Glomerular endothelial cell (primary cell): ENCODE results near the gene GMPR. TPM values are rescaled to one million over a fixed set of nuclear protein-coding genes. Genes with fewer than 3 reads are reported as not detected.

Experiments
- DNase-seq: peaks from one replicate; pipeline ENCODE4 v3.0.0-alpha.2; 2011; ENCODE audit warnings: low read depth, low spot score; ENCODE audit errors: extremely low read depth
- total RNA-seq: library from RNA; depleted of rRNA; stranded (reverse); fragments of >200 nt; gene quantifications from 2 replicates; pipeline ENCODE4 v1.2.3, GENCODE V29; 2015

Gene GMPR
- total RNA-seq, 1 donor from 2014 or later: 28.8 TPM

DNA sequence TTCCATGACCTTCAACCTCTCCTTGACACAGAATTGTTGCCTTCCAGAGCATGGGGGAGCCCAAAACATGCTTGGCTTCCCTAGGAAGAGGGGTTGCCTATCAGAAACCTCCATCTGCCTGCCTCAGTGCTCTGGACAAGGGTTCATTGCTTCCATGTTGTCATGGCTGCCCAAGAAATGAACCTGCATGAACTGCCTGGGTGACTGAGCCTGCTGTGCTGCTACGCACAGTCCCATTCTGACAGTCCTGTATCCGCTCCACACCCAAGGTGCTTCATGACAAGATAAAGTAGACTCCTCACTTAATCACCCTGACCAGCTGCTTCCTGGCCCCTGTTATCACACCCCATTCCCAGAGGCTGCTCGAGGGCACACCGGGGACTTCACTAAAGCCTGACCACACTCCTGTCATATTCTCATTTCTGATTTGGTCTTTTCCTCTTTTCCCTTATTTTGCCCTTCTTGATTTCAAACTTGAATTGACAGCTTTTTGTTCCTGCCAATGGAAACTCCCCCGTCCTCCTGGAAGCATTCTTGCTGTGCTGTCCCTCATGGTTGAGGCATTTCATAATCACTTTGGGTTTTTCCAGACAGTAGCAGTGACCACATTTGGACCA is 31.9 kb downstream of the GMPR start:
- DNase-seq: no peak

- no peak for DNase-seq
Measured at GRCh38 chr6:16271428-16271827, 33.0 kb downstream of the GMPR start.

GRCh38 chr6:16272201-16272600 is 33.8 kb downstream of the GMPR start:
- no peak for DNase-seq

GRCh38 chr6:16273256-16273655 is 34.9 kb downstream of the GMPR start:
- no peak for DNase-seq

DNA sequence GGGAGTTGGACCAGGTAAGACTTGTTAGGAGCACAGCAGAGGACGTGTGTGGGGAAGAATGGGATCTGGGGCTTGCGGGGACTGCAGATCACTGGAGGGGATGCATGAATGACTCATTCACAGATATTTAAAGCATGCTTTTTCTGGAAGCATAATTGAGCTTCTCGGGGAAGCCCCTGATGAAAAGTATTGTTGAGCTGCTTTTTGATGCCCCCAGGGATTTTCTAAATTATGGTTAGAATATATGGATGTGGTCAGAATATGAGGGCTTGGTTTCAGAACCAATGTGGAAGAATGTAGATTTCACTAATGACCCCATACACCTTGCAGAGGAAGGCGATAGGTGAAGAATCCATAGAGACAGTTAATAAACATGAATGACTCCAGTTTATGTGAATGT is 36.1 kb downstream of the GMPR start:
- DNase-seq: no peak

DNA sequence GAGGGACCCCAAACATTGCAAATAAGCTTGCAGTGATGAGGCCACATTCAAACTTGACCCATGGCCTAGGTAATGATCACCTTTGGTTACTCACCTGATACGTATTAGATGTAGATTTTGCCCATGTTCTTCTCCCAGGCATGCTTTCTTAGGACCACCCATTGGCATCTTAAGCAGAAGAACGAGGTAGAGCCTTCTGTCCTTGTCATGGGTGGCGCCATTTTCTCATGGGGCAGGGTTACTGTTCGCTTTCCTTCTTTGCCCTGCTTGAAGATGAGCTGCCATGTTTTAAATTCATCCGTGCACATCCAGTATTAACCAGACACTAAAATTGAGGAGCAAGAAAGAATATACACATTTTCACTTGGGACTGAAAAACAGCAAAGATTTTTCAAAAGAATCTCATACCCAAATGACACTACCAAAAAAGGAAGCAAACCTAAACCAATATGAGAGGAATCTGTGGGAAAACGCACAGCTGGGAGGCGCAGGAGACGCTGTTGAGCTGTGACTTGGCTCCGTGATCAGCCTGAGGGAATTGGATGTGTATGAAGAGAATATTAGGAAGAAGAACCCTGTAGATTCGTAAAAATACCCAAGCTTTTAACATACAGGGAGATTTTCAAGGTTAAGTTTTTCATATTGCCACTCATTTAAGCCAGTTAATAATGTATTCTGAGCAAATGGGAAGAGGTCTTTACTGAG is 36.6 kb downstream of the GMPR start:
- no peak for DNase-seq

DNA sequence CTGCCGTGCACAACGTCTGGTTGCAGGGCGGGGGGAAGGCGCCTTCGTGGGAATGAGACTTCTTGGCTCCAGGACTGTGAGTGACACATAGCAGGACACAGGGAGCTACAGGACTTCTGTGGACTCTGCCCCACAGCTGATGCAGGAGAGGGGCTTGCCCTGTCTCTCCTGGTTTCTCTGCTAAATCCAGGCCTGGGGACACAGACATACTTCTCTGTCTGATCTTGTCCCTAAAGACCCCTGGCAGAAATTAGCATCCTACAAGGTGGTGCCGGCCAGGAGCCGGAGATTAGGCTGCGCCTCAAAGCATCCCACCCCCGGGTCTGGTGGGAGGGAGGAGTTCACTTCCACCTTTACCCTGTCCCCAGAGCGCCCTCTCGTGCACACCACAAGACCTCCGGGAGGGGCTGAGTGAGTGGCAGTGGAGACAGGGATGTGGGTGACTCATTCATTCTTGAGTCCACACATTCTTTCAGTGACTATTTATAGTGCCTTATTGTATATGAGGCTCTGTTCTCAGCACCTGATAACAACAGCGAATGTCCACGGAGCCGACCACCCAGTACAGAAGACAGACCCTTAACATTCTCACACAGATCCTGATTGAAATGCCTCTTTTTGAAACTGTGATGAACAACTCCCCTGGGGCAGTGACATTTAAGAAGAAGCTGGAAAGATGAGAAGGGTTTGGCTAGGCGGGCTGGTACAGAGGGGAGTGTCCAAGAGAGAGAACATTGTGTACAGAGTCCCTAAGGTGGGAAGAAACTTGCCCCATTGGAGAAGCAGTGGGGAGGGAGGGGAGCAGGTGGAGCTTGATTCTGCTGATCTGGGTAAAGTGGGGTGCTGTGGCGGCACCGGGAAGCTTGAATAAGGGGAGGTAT is 39.0 kb downstream of the GMPR start:
- peak; percentile 65 for DNase-seq

DNA sequence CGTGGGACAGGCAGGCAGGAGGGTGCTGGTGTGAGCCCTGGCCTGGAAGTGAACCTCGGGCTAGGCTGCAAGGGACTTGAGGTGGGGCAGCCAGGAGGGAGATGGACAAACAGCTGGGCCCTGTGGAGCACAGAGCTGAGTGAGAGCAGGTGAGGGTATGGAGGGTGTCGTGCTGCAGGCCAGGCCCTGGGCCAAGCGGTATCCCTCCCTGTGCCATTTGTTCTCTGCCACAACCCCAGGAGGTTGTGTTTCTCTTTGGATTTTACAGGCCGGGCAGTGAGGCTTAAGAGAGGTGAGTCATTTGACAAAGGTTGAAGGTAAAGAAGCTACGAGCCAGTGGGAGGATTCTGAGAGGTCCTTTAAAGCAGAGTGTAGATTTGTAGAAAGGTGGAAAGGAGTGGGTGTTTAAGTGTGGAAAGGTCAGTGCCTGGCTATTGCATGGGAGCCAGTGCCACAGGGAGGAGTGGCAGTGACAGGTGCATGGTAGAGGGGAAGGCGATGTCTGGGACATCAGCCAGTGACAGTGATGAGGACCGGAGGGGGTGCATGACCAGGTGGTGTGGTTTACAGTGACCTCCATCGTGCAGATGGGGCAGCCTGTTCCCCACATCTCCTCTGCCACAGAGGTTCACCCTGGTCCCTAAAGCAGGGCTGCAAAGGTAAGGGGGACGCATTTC is 39.8 kb downstream of the GMPR start:
- no peak for DNase-seq

DNA sequence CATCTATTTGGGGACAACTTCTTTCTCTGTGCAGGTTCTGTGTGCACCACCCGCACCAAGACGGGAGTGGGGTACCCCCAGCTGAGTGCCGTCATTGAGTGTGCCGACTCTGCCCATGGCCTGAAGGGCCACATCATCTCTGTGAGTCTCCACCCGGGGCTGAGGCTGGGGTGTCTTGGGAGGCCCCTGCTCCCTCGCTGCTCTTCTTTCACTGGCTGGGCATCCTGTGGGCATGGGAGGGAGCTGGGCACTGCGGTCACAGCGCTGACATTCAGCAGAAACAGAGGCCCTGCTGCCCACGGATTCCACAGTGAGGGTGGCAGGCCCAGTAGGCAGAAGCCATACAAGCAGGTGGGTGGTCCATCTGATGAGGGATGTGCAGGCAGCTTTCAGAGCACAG is 40.4 kb downstream of the GMPR start:
- no peak for DNase-seq

DNA sequence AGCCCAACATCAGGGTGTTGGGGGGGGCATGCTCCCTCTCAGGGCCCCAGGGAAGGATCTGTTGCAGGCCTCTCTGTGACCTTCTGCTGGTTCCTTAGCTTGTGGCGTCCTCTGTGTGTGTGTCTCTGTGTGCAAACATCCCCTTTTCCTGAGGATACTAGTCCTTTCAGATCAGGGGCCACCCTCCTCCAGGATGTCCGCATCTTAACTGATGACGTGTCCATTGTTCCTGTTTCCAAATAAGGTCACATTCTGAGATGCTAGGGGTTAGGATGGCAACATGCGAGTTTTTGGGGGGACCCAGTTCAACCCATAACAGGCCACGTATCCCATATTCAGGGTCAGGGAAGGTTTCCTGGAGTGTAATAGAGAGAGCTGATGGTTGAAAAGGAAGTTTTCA is 40.9 kb downstream of the GMPR start:
- DNase-seq: no peak

DNA sequence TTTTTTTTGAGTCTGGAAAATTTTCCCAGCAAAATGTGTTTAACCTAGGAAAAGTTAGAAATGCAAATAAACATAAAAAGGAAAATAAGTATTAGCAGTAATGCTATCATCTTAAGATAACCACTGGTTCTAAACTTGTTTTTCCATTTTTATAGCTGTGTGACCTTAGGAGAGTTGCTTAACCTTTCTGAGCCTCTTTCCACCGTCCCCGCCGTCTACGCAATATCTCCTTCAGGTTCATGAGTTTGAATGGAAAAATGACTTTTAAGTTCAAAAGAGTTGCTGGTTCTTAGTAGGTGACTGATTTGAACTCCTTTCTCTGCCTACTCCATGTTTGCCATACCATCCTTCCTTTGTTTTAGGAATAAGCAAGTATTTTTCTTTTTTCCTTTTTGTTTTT is 44.0 kb downstream of the GMPR start:
- DNase-seq: no peak

DNA sequence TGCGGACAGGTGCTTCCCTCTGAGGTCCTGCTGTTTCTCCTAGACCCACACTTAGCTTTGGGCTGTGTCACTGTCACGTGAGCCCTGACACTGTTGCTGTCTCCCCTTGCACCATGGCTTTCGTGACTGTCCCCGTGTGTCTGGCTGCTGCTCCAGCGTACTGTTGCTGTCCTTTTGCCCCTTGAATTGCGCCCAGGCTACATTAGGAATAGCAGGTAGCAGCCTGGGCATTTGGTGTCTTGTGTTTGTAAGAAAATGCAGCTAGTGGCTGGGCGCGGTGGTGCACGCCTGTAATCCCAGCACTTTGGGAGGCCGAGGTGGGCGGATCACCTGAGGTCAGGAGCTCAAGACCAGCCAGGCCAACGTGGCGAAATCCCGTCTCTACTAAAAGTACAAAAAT is 46.1 kb downstream of the GMPR start:
- no peak for DNase-seq

- DNase-seq: no peak
Measured at GRCh38 chr6:16285467-16286150, 47.2 kb downstream of the GMPR start.

DNA sequence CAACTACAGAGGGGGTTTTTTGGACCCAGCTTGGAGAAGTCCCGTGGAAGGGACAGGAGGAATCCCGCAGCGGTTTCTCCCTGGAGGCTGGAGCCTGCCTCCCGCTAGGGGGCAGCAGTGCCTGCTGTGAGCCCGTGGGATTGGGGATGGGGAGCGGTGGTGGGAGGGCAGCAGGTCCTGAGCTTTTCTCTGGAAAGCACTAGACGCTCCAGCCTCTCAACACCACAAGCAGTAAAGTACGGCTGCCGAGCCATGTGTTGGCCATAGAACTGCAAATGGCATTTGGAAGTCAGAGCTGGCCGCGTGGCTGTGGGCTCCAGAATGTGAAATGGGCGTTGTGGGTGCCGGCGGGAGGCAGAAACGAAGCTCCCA is 47.8 kb downstream of the GMPR start:
- no peak for DNase-seq

GRCh38 chr6:16288163-16288562 is 49.8 kb downstream of the GMPR start:
- no peak for DNase-seq

DNA sequence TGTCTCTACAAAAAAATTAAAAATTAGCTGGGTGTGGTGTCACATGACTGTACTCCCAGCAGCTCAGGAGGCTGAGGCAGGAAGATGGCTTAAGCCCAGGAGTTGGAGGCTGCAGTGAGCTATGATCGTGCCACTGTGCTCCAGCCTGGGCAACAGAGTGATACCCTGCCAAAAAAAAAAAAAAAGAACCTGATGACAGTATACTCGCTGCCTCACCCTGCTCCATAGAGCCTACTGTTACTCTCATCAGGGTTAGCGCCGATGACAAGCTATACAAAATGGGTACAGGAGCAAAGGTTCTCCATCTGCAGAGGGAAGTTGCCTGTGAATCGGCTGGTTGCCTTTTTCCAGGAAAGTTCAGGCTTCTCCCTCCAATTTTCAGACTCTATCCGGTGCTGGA is 53.4 kb downstream of the GMPR start:
- DNase-seq: no peak

- DNase-seq: no peak
Measured at GRCh38 chr6:16292432-16292831, 54.0 kb downstream of the GMPR start.

GRCh38 chr6:16292942-16293341 is 54.6 kb downstream of the GMPR start:
- DNase-seq: no peak

GRCh38 chr6:16294371-16294770 is 56.0 kb downstream of the GMPR start:
- DNase-seq: no peak

DNA sequence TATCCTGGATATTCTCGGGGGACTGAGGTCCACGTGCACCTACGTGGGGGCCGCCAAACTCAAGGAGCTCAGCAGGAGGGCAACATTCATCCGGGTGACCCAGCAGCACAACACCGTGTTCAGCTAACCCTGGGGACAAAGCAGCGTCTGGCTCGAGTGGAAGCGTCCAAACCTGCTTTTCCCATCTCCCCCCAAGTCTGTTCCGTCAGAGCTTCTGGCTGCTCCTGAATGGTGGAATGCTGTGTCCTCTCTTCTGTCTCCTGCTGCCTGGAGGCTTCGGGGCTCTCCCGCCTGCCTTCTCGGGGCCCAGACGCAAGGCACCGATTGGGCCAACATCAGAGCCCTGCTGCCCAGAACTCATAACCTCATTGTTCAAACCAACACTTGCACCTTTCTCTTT is 56.7 kb downstream of the GMPR start:
- DNase-seq: no peak

- DNase-seq: no peak
Measured at GRCh38 chr6:16295471-16295870, 57.1 kb downstream of the GMPR start.
